HL-60/S4 treated with phorbol 12-myristate 13-acetate at 8.2 ng/mL for 4 days and 3 days (cell line): ENCODE measurements around the gene C13orf42.

ENCODE experiments used
- in situ Hi-C: fragments of 300-500 bp; cut with MboI; formaldehyde crosslinking; loops from 2 replicates; pipeline ENCODE4 v1.15.0; 2022; ENCODE audit warnings: low sequenced_read_pairs

C13orf42 gene

GRCh38 chr13:51036418-51036817 is 74.7 kb downstream of the C13orf42 start:
- in situ Hi-C loops, result no loop called here

DNA sequence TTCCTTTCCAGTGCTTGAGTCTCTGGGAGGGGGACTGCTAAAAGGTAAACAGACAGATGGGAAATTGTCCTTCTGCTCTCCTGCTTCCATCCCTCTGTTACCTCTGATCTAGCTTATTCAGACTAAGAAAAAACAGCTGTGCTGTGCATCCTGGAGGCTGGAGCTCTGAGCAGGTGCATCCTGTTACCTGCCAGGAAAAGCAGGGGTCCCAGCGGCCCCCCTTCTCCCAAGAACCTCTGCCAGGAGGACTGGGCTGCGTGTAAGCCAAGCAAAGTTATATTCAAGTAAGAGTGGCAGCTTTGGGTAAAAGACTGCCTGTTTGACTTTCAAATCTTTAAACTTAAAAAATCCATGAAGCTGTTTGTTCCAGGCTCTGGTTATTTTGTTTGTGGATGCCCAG is 75.1 kb downstream of the C13orf42 start:
- in situ Hi-C loops, result no loop called here

- in situ Hi-C loops, result no loop called here
These were observed 75.6 kb downstream of the C13orf42 start for GRCh38 chr13:51035469-51035868.

GRCh38 chr13:51034906-51035305 is 76.2 kb downstream of the C13orf42 start:
- in situ Hi-C loops, result no loop called here

DNA sequence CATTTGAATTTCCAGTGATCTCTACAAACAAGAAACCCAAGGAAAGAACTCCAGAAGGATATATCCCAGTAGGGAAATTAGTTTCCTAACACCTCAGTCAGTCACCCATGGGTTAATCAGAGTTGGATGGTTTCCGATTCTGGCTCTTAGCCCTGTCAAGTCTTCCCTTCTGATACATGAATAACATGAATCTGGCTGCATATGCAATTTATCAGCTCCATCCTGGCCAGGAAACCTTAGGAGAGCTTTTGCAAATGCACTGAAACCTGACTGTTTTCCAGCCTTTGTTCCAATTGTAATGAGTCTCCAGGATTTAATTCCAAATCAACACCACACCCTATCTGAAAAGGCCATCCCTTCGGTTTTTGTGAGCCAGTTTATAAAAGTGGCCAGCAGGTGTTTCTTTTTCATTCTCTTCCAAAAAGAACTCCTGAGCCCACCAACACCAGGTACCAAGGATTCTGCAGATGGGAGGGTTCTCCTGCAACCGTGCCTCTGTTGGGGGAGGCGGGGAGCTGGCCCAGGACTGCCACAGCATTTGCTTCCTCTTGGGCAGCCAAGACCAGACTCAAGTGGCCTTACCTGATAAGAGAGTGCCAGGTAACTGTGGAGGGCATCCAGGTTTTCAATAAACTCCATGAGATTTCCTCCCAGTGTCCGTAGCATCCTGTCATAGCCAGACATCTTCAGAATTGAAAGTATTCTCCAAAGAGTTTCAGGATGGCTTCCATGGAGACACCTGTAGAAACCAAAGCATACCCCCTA is 77.5 kb downstream of the C13orf42 start:
- in situ Hi-C loops, result no loop called here

GRCh38 chr13:51032831-51033230 is 78.2 kb downstream of the C13orf42 start:
- in situ Hi-C loops, result no loop called here
